Effector memory CD8-positive, alpha-beta T cell (primary cell): ENCODE measurements around the gene OVAAL.

Experiments
- ATAC-seq: fragments of 150-1000 bp; cut with Tn5 transposase; replicated peaks from 2 replicates; pipeline ENCODE4 v1.10.0; 2021; ENCODE audit warnings: mild to moderate bottlenecking, moderate library complexity
- DNase-seq, 3 experiments: peaks; one replicate each; pipeline ENCODE4 v3.0.0; 2021
- H3K27ac Mint-ChIP-seq, 2 donors: one replicate each; pipeline ENCODE4 v1.8.0; 2022; ENCODE audit warnings: mild to moderate bottlenecking in 2 of 2, mixed read lengths in 2 of 2, moderate library complexity in 2 of 2
- H3K27me3 Mint-ChIP-seq, 2 donors: one replicate each; pipeline ENCODE4 v1.8.0; 2022; ENCODE audit warnings: mixed read lengths in 2 of 2
- H3K36me3 Mint-ChIP-seq: one replicate; pipeline ENCODE4 v1.8.0; 2022; ENCODE audit warnings: mild to moderate bottlenecking, moderate library complexity, mixed read lengths; ENCODE audit not compliant: insufficient read depth
- H3K4me1 Mint-ChIP-seq, 2 donors: one replicate each; pipeline ENCODE4 v1.8.0; 2022; ENCODE audit warnings: low read depth in 2 of 2, mixed read lengths in 2 of 2
- H3K4me3 Mint-ChIP-seq, 2 donors: one replicate each; pipeline ENCODE4 v1.8.0; 2022; ENCODE audit warnings: mild to moderate bottlenecking in 2 of 2, mixed read lengths in 2 of 2, moderate library complexity in 2 of 2
- H3K9me3 Mint-ChIP-seq, 2 donors: one replicate each; pipeline ENCODE4 v1.8.0; 2022; ENCODE audit warnings: mixed read lengths in 2 of 2

Gene OVAAL

GRCh38 chr1:180567654-180568053 lies 8.9 kb downstream of the OVAAL start:
- Mint-ChIP-seq H3K4me3 (no peak overlapping the region), H3K27ac (no peak overlapping the region), H3K4me1 (peaks cover 0 to 3% of the 10 kb centered on the region in 2 donors), H3K9me3 (no peaks in the 10 kb centered on the region), H3K27me3 (peaks cover 49 to 60% of the 10 kb centered on the region in 2 donors), H3K36me3 (no peaks in the 10 kb centered on the region)
- DNase-seq: no peak
- ATAC-seq: no peak

DNA sequence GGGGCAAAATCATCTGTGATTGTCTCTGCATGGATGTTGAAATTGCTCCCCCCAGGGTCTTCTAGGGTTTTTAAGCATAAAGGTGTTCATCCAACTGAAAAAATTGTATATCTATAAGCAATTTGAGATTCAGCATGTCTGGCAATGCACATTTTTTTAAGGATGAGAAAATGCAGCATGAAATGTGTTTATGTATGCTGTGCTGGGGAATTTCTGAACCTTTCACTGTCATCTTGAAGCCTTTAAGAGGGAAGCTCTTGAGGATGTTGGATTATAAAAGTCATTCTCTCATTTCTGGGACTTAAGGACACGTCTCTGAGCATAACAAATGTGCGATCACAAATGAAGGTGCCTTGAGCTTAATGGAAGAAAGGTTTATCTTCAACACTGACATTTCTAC lies 9.4 kb downstream of the OVAAL start:
- no peak overlapping the region for H3K4me3 Mint-ChIP-seq
- DNase-seq (no peak), ATAC-seq (no peak)

GRCh38 chr1:180571060-180571831 lies 12.5 kb downstream of the OVAAL start:
- Mint-ChIP-seq H3K27me3 (peaks cover 53 to 65% of the 10 kb centered on the region in 2 donors), H3K27ac (no peak overlapping the region), H3K4me3 (no peak overlapping the region), H3K4me1 (peaks cover 0 to 3% of the 10 kb centered on the region in 2 donors), H3K36me3 (no peaks in the 10 kb centered on the region), H3K9me3 (no peaks in the 10 kb centered on the region)
- DNase-seq (no peak), ATAC-seq (no peak)

More for the DNA sequence above, 9.4 kb downstream of the OVAAL start:
- H3K36me3 Mint-ChIP-seq: no peaks in the 10 kb centered on the region
- H3K27ac Mint-ChIP-seq: no peak overlapping the region
- peaks cover 50 to 60% of the 10 kb centered on the region in 2 donors for H3K27me3 Mint-ChIP-seq
- no peaks in the 10 kb centered on the region for H3K9me3 Mint-ChIP-seq
- peaks cover 0 to 3% of the 10 kb centered on the region in 2 donors for H3K4me1 Mint-ChIP-seq

DNA sequence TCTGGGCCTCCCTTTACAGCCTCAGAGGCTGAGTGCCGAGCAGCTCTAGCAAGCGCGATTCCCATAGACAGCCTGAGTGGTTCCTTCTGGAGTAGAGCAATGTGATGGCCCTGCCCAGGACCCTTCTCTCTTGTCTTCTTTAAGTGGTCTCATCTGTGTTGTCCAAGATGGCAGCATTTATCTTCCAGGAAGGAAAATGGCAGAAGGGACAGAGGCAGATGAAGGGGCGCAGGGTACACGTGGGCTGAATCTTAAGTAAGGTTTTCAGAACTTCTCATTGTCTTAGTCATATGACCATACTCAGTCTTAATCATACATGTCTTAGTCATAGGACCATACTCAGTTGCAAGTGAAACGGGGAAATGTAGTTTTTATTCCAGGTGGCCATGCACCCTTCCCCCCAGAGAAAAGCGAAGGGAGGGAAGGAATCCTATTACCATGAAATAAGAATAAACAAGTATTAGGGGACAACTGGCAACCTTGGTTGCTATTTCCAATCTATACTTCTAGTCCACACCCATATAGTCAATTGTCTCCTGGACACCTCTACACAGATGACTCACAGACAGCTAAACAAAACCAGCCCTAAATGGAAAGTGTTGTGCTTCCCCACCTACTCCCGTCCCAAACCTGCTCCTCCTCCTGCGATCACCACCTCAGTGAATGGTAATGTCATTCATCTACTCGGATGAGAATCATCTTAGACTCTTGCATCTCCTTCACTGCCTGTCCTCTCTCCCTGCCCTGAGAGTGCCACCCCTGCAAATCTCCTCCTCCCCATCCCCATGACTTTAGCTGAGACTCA lies 13.3 kb downstream of the OVAAL start:
- ATAC-seq: no peak
- Mint-ChIP-seq H3K4me3 (no peak overlapping the region), H3K9me3 (no peaks in the 10 kb centered on the region), H3K4me1 (peaks cover 0 to 3% of the 10 kb centered on the region in 2 donors), H3K27ac (no peak overlapping the region), H3K27me3 (peaks cover 60 to 67% of the 10 kb centered on the region in 2 donors), H3K36me3 (no peaks in the 10 kb centered on the region)
- no peak for DNase-seq

DNA sequence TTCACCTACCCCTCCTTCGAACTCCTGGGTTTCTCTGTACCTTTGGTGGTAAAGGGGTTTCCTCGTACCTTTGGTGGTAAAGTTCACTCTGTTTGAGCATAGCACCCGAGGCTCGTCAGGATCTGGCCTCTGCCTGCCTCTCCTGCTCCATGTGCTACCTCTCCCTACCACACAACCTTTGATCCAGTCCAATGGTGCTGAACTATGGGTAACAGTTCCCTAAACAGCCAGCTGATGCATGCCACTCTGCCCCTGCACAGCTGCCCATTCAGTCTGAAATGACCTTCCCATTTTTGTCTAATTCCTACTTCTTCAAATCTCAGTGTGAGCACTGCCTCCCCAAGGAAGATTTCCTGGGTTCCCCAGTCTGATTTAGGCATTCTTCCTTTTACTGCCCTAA lies 14.0 kb downstream of the OVAAL start:
- no peaks in the 10 kb centered on the region for H3K9me3 Mint-ChIP-seq
- no peak for ATAC-seq
- peaks cover 0 to 3% of the 10 kb centered on the region in 2 donors for H3K4me1 Mint-ChIP-seq
- no peak overlapping the region for H3K4me3 Mint-ChIP-seq
- no peaks in the 10 kb centered on the region for H3K36me3 Mint-ChIP-seq
- H3K27me3 Mint-ChIP-seq: peaks cover 54 to 63% of the 10 kb centered on the region in 2 donors
- DNase-seq: no peak
- no peak overlapping the region for H3K27ac Mint-ChIP-seq

- no peaks in the 10 kb centered on the region for H3K36me3 Mint-ChIP-seq
- ATAC-seq (no peak), DNase-seq (no peak)
- H3K27ac Mint-ChIP-seq: no peak overlapping the region
- no peak overlapping the region for H3K4me3 Mint-ChIP-seq
- H3K9me3 Mint-ChIP-seq: no peaks in the 10 kb centered on the region
- H3K27me3 Mint-ChIP-seq: peaks cover 42 to 51% of the 10 kb centered on the region in 2 donors
- H3K4me1 Mint-ChIP-seq: peaks cover 0 to 3% of the 10 kb centered on the region in 2 donors
Observed at GRCh38 chr1:180574031-180574713, 15.4 kb downstream of the OVAAL start.

DNA sequence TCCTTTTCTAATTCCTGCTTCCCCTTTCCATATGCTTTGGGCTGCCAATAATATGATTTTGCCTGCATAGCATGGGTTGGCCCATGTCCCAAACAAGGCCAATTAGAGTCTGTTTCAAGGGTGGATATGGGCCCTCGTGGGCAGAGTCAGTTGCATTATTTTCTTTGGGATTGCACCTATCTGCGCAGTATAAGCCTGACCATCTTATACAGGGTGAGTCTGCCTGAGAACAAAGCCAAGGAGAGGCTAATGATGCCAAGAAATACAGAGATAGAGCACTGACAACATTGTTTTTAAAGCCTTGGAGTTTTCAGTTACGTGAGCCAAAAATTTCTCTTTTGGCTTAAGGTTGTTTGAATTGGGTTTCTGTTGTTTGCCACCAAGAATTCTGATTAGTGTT lies 18.6 kb downstream of the OVAAL start:
- no peak overlapping the region for H3K27ac Mint-ChIP-seq
- ATAC-seq (no peak), DNase-seq (no peak)
- no peaks in the 10 kb centered on the region for H3K36me3 Mint-ChIP-seq
- no peak overlapping the region for H3K4me3 Mint-ChIP-seq
- no peaks in the 10 kb centered on the region for H3K9me3 Mint-ChIP-seq
- peaks cover 0 to under 1% of the 10 kb centered on the region in 2 donors for H3K4me1 Mint-ChIP-seq
- H3K27me3 Mint-ChIP-seq: peaks cover 32 to 35% of the 10 kb centered on the region in 2 donors

GRCh38 chr1:180579961-180580611 lies 21.3 kb downstream of the OVAAL start:
- DNase-seq (no peak), ATAC-seq (no peak)
- Mint-ChIP-seq H3K27ac (no peak overlapping the region), H3K27me3 (peaks cover 22 to 29% of the 10 kb centered on the region in 2 donors), H3K4me3 (no peak overlapping the region), H3K9me3 (no peaks in the 10 kb centered on the region), H3K36me3 (no peaks in the 10 kb centered on the region), H3K4me1 (no peaks in the 10 kb centered on the region)

DNA sequence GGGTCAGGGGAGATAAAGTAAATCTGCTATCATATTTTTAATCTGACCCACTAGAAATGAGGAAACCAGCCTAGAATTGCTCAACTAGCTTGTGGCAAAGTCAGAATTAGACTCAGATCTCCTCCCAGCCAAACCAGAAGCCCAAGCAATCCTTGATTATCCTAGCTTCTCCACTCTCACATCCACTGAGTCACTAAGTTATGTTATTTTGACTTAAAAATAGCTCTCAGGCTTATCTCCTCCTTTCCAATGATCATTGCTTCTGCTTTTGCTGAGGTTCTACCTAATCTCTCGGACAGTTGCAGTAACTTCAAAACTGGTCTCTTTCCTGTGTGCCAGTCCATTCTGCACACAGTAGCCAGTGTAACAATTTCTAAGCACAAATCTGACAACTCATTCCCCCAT lies 22.9 kb downstream of the OVAAL start:
- Mint-ChIP-seq H3K4me1 (no peaks in the 10 kb centered on the region), H3K27ac (no peak overlapping the region), H3K9me3 (no peaks in the 10 kb centered on the region), H3K27me3 (peaks cover 11 to 30% of the 10 kb centered on the region in 2 donors), H3K4me3 (no peak overlapping the region), H3K36me3 (no peaks in the 10 kb centered on the region)
- DNase-seq (no peak), ATAC-seq (no peak)

- Mint-ChIP-seq H3K9me3 (no peaks in the 10 kb centered on the region), H3K4me1 (no peaks in the 10 kb centered on the region), H3K27me3 (peaks cover 11 to 29% of the 10 kb centered on the region in 2 donors), H3K36me3 (no peaks in the 10 kb centered on the region), H3K27ac (peak overlapping the region in 1 of 2 donors; percentile 59), H3K4me3 (no peak overlapping the region)
- no peak for ATAC-seq
- no peak for DNase-seq
Observed at GRCh38 chr1:180584869-180585268, 26.1 kb downstream of the OVAAL start.

DNA sequence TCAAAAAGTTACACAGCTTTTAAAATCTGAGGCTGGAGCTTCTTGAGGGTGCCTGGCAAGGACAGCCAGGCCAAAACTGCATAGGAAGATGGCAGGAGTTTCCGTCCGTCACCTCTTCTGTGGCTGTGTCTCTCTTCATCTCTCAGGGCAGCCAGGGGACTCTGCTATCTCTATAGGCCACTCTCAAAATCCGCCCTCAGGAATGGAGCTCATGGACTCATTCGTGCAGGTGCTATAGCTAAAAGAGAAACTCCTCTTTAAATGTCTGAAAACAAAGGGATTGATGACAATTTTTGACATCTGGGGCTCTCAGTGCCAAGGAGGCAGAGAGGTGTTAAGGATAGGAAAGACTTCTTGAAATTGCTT lies 27.2 kb downstream of the OVAAL start:
- H3K9me3 Mint-ChIP-seq: no peaks in the 10 kb centered on the region
- peaks cover 11 to 38% of the 10 kb centered on the region in 2 donors for H3K27me3 Mint-ChIP-seq
- H3K4me3 Mint-ChIP-seq: no peak overlapping the region
- DNase-seq (no peak), ATAC-seq (no peak)
- no peak overlapping the region for H3K27ac Mint-ChIP-seq
- no peaks in the 10 kb centered on the region for H3K4me1 Mint-ChIP-seq
- no peaks in the 10 kb centered on the region for H3K36me3 Mint-ChIP-seq

- H3K27ac Mint-ChIP-seq: no peak overlapping the region
- DNase-seq: no peak
- no peaks in the 10 kb centered on the region for H3K4me1 Mint-ChIP-seq
- H3K4me3 Mint-ChIP-seq: no peak overlapping the region
- no peaks in the 10 kb centered on the region for H3K36me3 Mint-ChIP-seq
- no peak for ATAC-seq
- H3K27me3 Mint-ChIP-seq: peaks cover 11 to 42% of the 10 kb centered on the region in 2 donors
- H3K9me3 Mint-ChIP-seq: no peaks in the 10 kb centered on the region
Observed at GRCh38 chr1:180586671-180587155, 27.9 kb downstream of the OVAAL start.

DNA sequence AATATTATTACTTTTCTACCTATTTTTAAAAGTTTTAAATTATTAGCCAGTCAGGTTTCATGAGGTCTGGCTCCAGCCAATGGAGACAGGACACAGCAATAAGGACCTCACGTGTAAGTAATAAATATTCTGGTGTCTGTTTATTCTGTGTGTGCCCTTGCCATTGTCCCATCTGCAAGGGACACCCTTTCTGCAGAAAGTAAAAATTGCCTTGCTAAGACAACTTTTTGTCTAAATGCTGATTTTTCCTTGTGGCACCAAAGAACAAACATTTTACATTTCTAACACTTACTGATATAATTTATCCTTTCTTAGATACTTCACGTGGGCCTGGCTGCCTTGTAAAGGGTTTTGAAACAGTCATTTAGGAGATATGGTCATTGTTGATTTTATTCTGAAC lies 29.4 kb downstream of the OVAAL start:
- Mint-ChIP-seq H3K9me3 (no peaks in the 10 kb centered on the region), H3K4me1 (no peaks in the 10 kb centered on the region), H3K27me3 (peaks cover 11 to 42% of the 10 kb centered on the region in 2 donors), H3K36me3 (no peaks in the 10 kb centered on the region), H3K4me3 (no peak overlapping the region), H3K27ac (no peak overlapping the region)
- no peak for ATAC-seq
- DNase-seq: no peak
